Measurements from ENCODE around the gene SCGN. TPM values are rescaled to one million over a fixed set of nuclear protein-coding genes. Genes with fewer than 3 reads are reported as not detected.
A peak's percentile ranks its signal among the peaks of the same experiment; 100 is the strongest.

SCGN gene
- total and polyA plus RNA-seq, 2 of the 13 experiments (the other 11 are each of a cell fraction or from before 2014, with no cell fraction given): 2.9 to 29.0 TPM

DNA sequence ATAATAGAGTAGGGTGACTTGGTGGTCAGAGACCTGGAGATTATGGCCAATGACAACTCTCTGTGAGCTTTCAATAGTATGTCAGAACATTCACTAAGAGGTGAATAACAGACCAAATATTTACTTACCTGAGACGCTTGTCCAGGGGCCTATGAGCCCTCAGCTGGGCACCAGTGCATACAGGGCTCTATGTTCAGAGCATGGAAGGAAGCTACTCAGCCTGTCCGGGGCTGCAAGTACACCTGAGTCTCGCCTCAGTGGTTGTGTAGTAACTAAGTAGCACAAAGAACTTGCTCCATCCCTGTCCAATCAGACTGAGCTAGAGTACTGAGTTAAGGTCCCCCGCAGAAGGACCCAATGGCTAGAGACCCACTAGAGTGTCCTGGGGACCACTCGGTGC is 11.6 kb upstream of the SCGN start (continued):
- TF ChIP-seq, protein P1, sequence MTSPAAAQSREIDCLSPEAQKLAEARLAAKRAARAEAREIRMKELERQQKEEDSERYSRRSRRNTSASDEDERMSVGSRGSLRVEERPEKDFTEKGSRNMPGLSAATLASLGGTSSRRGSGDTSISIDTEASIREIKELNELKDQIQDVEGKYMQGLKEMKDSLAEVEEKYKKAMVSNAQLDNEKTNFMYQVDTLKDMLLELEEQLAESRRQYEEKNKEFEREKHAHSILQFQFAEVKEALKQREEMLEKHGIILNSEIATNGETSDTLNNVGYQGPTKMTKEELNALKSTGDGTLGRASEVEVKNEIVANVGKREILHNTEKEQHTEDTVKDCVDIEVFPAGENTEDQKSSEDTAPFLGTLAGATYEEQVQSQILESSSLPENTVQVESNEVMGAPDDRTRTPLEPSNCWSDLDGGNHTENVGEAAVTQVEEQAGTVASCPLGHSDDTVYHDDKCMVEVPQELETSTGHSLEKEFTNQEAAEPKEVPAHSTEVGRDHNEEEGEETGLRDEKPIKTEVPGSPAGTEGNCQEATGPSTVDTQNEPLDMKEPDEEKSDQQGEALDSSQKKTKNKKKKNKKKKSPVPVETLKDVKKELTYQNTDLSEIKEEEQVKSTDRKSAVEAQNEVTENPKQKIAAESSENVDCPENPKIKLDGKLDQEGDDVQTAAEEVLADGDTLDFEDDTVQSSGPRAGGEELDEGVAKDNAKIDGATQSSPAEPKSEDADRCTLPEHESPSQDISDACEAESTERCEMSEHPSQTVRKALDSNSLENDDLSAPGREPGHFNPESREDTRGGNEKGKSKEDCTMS (CRISPR knock-in tag; conservative IDR thresholded peaks at IDR 0.05): no peak
- no peak for TF ChIP-seq ZNF713 (CRISPR knock-in tag; IDR thresholded peaks at IDR 0.05)
- TF ChIP-seq FOXO1 (CRISPR knock-in tag; IDR thresholded peaks at IDR 0.05): peak; percentile 54; the same call in 1 of the 2 replicates
- no peak for TF ChIP-seq ZNF83 (CRISPR knock-in tag; IDR thresholded peaks at IDR 0.05; ENCODE audit: borderline replicate concordance)
- TF ChIP-seq CERS6 (CRISPR knock-in tag; IDR thresholded peaks at IDR 0.05): no peak
- no peak for TF ChIP-seq TOE1 (CRISPR knock-in tag; IDR thresholded peaks at IDR 0.05)
- TF ChIP-seq ZNF530 (CRISPR knock-in tag; IDR thresholded peaks at IDR 0.05; ENCODE audit: low read depth): no peak
- no peak for TF ChIP-seq ZNF619 (CRISPR knock-in tag; IDR thresholded peaks at IDR 0.05)
- no peak for TF ChIP-seq FLYWCH1 (CRISPR knock-in tag; IDR thresholded peaks at IDR 0.05)
- TF ChIP-seq MYC (CRISPR knock-in tag; IDR thresholded peaks at IDR 0.05; ENCODE audit: borderline replicate concordance): no peak
- TF ChIP-seq TAF1 (CRISPR knock-in tag; IDR thresholded peaks at IDR 0.05): no peak
- no peak for TF ChIP-seq TBX3 (IDR thresholded peaks at IDR 0.05; ENCODE audit: borderline replicate concordance)
- no peak for TF ChIP-seq RXRA (CRISPR knock-in tag; IDR thresholded peaks at IDR 0.05)
- TF ChIP-seq ZNF142 (CRISPR knock-in tag; IDR thresholded peaks at IDR 0.05): no peak
- TF ChIP-seq ZNF670 (CRISPR knock-in tag; IDR thresholded peaks at IDR 0.05; ENCODE audit: borderline replicate concordance): no peak
- TF ChIP-seq CCDC6 (CRISPR knock-in tag; IDR thresholded peaks at IDR 0.05): 0 out of 2 replicates have a peak, but pooled peaks have one; percentile 43
- no peak for TF ChIP-seq RAD51 (IDR thresholded peaks at IDR 0.05; ENCODE audit: borderline replicate concordance)
- TF ChIP-seq MAFK (conservative IDR thresholded peaks at IDR 0.05 in 1 of 2, IDR thresholded peaks at IDR 0.05 in 1 of 2; ENCODE audit: low read length in 2 of 2): no peak
- TF ChIP-seq, protein P2, sequence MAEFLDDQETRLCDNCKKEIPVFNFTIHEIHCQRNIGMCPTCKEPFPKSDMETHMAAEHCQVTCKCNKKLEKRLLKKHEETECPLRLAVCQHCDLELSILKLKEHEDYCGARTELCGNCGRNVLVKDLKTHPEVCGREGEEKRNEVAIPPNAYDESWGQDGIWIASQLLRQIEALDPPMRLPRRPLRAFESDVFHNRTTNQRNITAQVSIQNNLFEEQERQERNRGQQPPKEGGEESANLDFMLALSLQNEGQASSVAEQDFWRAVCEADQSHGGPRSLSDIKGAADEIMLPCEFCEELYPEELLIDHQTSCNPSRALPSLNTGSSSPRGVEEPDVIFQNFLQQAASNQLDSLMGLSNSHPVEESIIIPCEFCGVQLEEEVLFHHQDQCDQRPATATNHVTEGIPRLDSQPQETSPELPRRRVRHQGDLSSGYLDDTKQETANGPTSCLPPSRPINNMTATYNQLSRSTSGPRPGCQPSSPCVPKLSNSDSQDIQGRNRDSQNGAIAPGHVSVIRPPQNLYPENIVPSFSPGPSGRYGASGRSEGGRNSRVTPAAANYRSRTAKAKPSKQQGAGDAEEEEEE (CRISPR knock-in tag; IDR thresholded peaks at IDR 0.05; ENCODE audit: borderline replicate concordance): no peak
- no peak for TF ChIP-seq SALL2 (CRISPR knock-in tag; IDR thresholded peaks at IDR 0.05)
- TF ChIP-seq PHF21A (CRISPR knock-in tag; IDR thresholded peaks at IDR 0.05): no peak; the same call in 1 of the 2 replicates
